ENCODE data around the gene PNMA6A.
"Not testable (repeated sequence)": the region's sequence is repeated elsewhere in the genome, so short reads cannot be mapped to it uniquely, and the experiment has no call there.

The PNMA6A gene

DNA sequence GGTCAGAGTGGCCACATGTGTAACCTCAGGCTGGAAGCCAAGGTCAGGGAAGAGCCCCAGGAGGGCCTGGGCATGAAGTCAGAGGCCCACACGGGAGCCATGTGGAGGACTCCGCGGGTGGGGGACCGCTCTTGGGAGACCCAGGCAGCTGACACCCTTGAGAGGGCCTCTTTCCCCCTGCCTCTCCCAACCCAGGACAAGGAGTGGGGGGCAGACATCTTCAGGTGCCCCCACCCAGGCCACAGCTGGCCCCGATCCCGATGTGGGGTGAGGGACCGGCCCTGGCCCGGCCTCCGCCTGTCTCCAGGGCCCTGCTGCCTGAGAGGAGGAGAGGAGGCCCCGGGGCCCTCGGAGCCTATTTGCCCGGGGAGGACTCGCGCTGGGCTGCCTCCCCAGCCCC, 3.1 kb downstream of the PNMA6A start:
- no peak for DNase-seq (ENCODE audit: low spot score)

DNA sequence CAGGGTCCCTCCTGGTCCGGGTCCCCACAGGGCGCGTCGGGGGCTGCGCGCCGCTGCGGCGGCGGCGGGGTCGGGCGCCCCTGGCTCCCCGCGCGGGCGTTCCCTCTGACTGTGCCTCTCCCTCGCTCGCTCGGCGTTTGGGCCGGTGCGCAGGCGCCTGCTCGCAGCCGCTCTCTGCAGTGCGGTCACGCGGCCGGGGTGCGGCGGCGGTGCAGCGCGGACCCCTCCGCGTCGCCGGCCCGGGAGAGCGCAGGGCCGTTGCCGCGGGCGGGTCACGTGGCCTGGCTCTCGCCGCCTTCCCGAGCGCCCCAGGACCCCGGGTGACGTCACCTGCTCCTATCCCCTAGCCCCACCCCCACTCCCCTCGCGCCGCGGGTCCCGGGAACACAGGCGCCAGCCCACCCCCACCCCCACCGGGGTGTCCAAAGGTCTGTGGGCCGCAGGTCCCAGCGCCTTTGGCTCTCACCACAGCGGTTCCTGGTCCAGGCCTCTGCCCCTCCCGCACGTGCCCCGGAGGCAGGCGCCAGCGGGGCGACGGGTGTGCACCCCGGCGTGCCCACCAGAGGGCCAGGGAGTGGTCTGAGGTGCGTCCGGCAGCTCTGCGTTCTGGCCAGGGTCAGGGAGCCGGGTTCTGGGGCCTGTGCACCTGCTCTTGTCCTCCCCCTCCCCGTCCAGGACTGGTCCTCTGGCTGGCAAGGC, 5.3 kb downstream of the PNMA6A start:
- not testable (repeated sequence) for DNase-seq (ENCODE audit: low spot score)

DNA sequence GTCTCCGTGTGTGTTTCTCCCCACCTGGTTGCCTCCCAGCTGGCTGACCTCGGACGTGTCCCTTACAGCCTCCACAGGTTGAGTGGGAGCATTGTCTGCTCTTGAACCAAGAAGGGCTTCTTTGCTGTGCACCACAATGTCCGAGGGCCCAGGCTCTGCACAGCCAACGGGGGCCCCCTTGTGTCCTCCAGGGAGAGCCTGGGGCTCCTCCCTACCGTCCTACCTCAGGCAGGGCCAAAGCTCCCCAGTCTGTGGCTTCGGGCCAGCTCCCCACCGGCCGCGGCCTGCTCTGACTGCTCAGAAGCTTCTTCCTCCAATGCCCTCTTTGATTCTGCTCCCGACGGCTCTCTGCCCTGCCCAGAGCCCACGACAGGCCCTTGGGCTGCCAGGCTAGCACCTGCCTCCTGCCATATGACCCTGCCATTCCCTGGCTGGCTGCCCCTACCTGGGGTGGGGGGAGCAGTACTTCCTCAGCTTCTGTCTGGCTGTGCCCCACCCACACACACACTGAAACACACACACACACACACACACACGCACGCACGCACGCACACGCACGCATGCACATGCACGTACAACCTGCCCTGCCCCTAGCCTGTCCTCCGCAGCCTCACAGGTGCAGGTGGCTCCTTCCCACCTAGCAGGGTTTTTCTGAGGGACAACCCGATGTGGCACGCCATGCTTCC, 11.1 kb downstream of the PNMA6A start:
- not testable (repeated sequence) for DNase-seq (ENCODE audit: low spot score)

DNA sequence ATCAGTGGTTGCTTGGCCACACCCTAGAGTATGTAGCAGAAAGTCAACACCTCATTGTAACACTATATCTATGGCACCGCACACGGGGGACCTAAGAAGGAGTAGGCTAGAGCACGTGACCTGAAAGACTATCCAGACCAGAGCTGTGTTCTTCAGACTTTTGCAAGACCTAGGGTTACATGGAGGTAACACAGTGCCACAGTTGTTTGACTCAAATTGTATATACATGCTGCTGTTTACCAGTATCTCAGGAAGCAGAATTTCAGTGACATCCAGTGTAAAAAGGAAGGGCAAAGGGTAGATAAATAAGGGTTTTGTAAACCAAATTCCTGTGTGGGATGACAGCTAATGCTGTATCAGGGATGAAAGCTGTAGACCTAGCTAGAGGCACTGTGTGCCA, 30.2 kb downstream of the PNMA6A start:
- DNase-seq (ENCODE audit: low spot score): no peak

DNA sequence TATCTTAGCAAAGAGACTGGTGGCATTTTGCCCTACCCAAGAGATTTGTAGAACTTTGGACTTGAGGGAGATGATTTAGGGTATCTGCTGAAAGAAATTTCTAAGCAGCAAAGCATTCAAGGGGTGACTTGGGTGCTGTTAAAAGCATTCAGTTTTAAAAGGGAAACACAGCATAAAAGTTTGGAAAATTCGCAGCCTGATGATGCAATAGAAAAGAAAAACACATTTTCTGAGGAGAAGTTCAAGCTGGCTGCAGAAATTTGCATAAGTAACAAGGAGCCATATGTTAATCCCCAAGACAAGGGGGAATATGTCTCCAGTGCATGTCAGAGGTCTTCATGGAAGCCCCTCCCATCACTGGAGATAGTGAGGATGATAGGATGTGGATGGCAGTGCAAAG, 32.7 kb downstream of the PNMA6A start:
- DNase-seq (ENCODE audit: low spot score): not testable (repeated sequence)

DNA sequence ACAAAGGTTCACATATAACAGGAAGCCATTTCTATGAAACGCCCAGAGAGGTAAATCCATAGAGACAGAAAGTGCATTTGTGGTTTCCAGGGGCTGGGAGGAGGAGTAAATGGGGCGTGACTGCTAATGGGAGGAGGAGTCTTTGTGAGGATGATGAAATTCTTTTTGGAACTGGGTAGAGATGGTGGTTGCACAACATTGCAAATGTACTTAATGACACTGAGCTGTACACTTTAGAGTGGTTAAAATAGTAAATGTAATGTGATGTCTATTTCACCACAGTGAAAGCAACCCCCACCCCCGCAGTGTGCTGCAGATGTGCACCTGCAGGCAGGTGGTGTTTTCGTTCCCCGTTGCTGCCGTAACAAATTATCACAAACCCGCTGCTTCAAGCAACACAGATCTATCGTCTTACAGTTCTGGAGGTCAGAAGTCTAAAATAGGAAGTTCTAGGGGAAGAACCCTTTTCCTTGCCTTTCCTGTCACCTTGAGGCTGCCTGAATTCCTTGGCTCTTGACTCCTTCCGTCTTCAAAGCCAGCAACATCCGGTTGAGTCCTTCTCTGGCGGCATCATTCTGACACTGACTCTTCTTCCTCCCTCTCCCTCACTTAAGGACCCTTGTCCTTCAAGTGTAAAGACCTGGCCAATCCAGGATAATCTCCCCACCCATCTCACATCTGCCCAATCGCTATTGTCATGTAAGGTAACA, 34.0 kb downstream of the PNMA6A start:
- DNase-seq (ENCODE audit: low spot score): not testable (repeated sequence)

DNA sequence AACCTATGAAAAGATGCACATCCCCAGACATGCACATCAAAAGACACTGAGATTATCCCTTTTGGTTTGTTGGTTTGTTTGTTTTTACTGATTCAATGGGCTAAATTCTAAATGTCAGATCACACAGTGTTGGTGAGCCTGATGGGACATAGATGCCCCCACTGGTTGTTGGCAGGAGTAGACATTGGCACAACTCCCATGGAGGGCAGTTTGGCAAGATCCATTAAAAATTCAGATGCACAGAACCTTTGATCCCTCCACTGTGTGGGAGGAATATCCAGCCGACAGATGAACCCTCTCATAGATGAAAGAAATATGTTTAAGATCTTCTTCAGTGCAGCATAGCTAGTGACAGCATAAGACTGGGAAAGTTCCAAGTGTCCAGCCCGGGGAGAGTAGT, 38.5 kb downstream of the PNMA6A start:
- DNase-seq (ENCODE audit: low spot score): not testable (repeated sequence)

DNA sequence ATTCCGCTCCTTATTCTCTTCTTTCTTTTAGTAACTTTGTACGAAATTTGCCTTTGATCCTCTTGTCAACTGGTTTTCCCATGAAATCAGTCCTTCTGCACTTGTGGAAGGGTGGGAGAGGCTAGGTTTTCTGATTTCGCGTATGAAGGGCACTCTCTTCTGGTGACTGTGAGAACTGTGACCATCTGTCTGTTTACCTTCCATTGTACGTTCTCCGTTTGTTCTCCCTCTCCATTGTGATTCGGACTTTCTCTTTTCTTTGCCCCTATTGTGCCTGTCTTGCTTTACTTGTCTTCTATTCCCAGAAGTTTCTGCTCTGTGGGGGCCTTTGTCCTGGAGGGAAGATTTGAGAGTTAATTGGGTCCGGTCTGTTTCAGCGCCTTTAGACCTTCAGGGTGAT, 41.6 kb downstream of the PNMA6A start:
- not testable (repeated sequence) for DNase-seq (ENCODE audit: low spot score)

DNA sequence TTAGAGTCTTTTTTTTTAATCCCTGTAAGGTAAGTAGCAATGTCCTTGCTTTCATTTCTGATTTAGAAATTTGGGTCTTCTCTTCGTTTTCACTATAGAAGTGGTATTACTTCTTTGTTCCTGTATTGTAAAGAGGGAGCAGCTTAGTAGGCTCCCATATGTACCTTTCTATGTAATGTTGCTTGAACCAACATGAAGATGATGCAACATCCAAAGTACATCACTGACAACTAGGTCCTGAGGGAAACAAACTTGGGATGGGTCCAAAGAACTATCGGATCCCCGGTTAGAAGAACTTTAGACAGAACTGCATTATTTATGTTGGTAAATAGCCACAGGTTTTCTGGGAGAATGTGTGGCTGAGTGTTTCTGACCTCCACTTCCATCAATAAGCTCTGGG, 45.5 kb downstream of the PNMA6A start:
- DNase-seq (ENCODE audit: low spot score): not testable (repeated sequence)

DNA sequence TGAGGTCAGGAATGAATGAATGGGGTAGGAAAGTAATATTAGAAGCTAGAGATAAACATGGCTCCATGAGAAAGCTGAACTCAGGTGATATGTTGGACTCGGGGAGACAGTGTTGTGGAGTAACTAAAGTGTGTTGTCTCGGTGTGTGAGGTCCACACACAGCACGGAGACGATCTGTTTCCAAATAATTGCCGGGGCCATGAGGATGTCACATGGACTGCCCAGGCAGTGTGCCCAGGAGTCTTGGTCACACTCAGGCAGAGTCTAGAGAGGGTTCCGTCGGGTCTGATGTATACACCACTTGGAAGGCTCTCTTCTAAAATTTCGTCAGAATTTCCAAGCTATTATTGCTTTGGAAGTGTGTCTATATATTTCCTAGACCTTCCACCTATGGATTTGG, 48.0 kb downstream of the PNMA6A start:
- DNase-seq (ENCODE audit: low spot score): not testable (repeated sequence)

DNA sequence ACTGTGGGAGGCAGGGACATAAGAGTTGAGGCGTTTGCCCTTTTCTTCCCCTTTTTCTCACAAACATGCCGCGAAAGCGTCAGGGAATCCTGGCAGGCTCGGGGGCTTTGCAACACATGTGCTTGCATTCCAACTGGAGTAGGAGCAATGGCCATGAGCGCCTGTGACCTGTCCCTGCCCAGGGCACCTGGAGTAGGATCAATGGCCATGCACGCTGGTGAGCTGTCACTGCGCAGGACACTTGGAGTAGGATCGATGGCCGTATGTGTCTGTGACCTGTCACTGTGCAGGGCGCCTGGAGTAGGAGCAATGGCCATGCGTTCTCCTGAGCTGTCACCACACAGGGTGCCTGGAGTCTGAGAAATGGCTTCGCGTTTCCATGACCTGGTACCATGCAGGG, 51.2 kb downstream of the PNMA6A start:
- DNase-seq (ENCODE audit: low spot score): not testable (repeated sequence)
